ENCODE data around the gene SLC13A1. TPM values are rescaled to one million over a fixed set of nuclear protein-coding genes. Genes with fewer than 3 reads are reported as not detected.

The SLC13A1 gene
- total RNA-seq, 4 donors from 2014 or later = not detected

DNA sequence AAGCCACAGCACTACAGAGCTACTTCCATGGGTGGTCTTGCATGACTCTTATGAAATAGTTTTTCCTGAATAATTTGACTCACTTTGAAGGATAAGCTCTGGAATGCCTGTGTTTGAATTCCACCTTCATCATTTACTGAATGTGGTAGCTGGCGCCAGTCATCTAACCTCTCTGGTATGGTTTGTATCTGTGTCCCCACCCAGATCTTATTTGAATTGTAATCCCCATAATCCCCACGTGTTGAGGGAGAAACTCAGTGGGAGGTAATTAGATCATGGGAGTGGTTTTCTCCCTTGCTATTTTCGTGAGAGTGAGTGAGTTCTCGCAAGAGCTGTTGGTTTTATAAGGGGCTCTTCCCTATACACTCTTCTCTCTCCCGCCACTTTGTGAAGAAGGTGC is 11.2 kb upstream of the SLC13A1 start:
- in situ Hi-C loops (cut with MboI; ENCODE audit: low sequenced_read_pairs in 4 of 4) = no loop called here
- Histone ChIP-seq H3K36me3 (no peaks in the 10 kb centered on the region), H3K4me3 (no peak overlapping the region), H3K9me3 (peaks cover 0 to 3% (median 0%) of the 10 kb centered on the region in 3 donors), H3K4me1 (no peaks in the 10 kb centered on the region), H3K27ac (no peak overlapping the region), H3K27me3 (no peaks in the 10 kb centered on the region)
- ATAC-seq (no peak), DNase-seq (no peak)
- intact Hi-C loops (cut with DNase I; ENCODE audit: low total_unique reads) = no loop called here
- TF ChIP-seq POLR2A (IDR thresholded peaks at IDR 0.05) = no peak
- TF ChIP-seq, protein P1, sequence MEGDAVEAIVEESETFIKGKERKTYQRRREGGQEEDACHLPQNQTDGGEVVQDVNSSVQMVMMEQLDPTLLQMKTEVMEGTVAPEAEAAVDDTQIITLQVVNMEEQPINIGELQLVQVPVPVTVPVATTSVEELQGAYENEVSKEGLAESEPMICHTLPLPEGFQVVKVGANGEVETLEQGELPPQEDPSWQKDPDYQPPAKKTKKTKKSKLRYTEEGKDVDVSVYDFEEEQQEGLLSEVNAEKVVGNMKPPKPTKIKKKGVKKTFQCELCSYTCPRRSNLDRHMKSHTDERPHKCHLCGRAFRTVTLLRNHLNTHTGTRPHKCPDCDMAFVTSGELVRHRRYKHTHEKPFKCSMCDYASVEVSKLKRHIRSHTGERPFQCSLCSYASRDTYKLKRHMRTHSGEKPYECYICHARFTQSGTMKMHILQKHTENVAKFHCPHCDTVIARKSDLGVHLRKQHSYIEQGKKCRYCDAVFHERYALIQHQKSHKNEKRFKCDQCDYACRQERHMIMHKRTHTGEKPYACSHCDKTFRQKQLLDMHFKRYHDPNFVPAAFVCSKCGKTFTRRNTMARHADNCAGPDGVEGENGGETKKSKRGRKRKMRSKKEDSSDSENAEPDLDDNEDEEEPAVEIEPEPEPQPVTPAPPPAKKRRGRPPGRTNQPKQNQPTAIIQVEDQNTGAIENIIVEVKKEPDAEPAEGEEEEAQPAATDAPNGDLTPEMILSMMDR (IDR thresholded peaks at IDR 0.05 in 4 of 5, conservative IDR thresholded peaks at IDR 0.05 in 1 of 5) = no peak

GRCh38 chr7:123209786-123210185 is 10.0 kb upstream of the SLC13A1 start:
- no peak for ATAC-seq
- no peak for TF ChIP-seq POLR2A (IDR thresholded peaks at IDR 0.05)
- TF ChIP-seq, protein P1 (IDR thresholded peaks at IDR 0.05 in 4 of 5, conservative IDR thresholded peaks at IDR 0.05 in 1 of 5) = no peak

GRCh38 chr7:123208793-123209192 is 9.0 kb upstream of the SLC13A1 start:
- ATAC-seq (no peak), DNase-seq (no peak)
- Histone ChIP-seq H3K4me3 (no peak overlapping the region), H3K27ac (no peak overlapping the region), H3K36me3 (no peaks in the 10 kb centered on the region), H3K9me3 (no peaks in the 10 kb centered on the region), H3K4me1 (no peaks in the 10 kb centered on the region), H3K27me3 (no peaks in the 10 kb centered on the region)
- intact Hi-C loops (cut with DNase I; ENCODE audit: low total_unique reads) = no loop called here
- in situ Hi-C loops (cut with MboI; ENCODE audit: low sequenced_read_pairs in 4 of 4) = no loop called here
- TF ChIP-seq, protein P1 (IDR thresholded peaks at IDR 0.05 in 4 of 5, conservative IDR thresholded peaks at IDR 0.05 in 1 of 5) = peak in 1 of 5 experiments; percentile 12
- no peak for TF ChIP-seq POLR2A (IDR thresholded peaks at IDR 0.05)

More at GRCh38 chr7:123209786-123210185, 10.0 kb upstream of the SLC13A1 start:
- no peaks in the 10 kb centered on the region for H3K36me3 ChIP-seq
- H3K27ac ChIP-seq = no peak overlapping the region
- no peak overlapping the region for H3K4me3 ChIP-seq
- in situ Hi-C loops (cut with MboI; ENCODE audit: low sequenced_read_pairs in 4 of 4) = no loop called here
- intact Hi-C loops (cut with DNase I; ENCODE audit: low total_unique reads) = no loop called here
- H3K4me1 ChIP-seq = no peaks in the 10 kb centered on the region
- DNase-seq = no peak
- H3K27me3 ChIP-seq = no peaks in the 10 kb centered on the region
- H3K9me3 ChIP-seq = no peaks in the 10 kb centered on the region

DNA sequence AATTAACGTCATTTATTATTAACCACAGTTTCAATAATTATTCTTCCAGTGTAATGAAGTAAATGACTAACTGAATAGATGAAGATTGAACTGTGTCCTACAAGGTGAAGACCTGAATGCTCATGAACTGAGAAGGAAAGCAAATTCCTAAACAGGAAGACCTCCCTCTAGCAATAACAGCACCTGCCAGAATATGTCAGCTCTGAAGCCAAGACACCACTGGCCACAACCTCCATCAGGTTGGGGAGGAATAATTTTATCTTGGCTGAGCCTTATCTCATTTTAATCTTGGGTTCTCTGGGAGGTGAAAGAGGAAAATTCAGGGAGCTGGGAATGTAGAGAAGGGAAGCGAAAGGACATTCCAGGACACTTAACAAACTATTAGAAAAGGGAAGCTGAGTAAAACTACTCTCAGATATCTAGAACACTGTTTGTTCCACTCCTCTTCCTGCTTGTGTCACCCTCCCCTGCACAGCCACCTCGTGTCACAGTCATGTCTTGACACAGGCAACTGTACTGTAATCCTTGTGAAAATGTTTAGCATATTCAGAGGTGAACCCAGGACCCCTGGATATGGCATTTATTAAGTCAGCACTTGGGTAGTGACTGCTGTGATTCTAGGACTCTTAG is 4.6 kb upstream of the SLC13A1 start:
- DNase-seq = no peak
- H3K4me3 ChIP-seq = no peak overlapping the region
- intact Hi-C loops (cut with DNase I; ENCODE audit: low total_unique reads) (no loop called here), in situ Hi-C loops (cut with MboI; ENCODE audit: low sequenced_read_pairs in 4 of 4) (no loop called here)
- no peaks in the 10 kb centered on the region for H3K4me1 ChIP-seq
- no peak for ATAC-seq
- no peak for TF ChIP-seq POLR2A (IDR thresholded peaks at IDR 0.05)
- TF ChIP-seq, protein P1 (IDR thresholded peaks at IDR 0.05 in 4 of 5, conservative IDR thresholded peaks at IDR 0.05 in 1 of 5) = no peak
- no peak overlapping the region for H3K27ac ChIP-seq
- no peaks in the 10 kb centered on the region for H3K9me3 ChIP-seq
- H3K27me3 ChIP-seq = no peaks in the 10 kb centered on the region
- no peaks in the 10 kb centered on the region for H3K36me3 ChIP-seq

GRCh38 chr7:123201901-123202300 is 2.1 kb upstream of the SLC13A1 start:
- H3K27ac ChIP-seq = no peak overlapping the region
- no peak for ATAC-seq
- TF ChIP-seq POLR2A (IDR thresholded peaks at IDR 0.05) = no peak
- TF ChIP-seq, protein P1 (IDR thresholded peaks at IDR 0.05 in 4 of 5, conservative IDR thresholded peaks at IDR 0.05 in 1 of 5) = no peak
- intact Hi-C loops (cut with DNase I; ENCODE audit: low total_unique reads) = no loop called here
- H3K27me3 ChIP-seq = no peaks in the 10 kb centered on the region
- H3K4me1 ChIP-seq = no peaks in the 10 kb centered on the region
- in situ Hi-C loops (cut with MboI; ENCODE audit: low sequenced_read_pairs in 4 of 4) = no loop called here
- no peaks in the 10 kb centered on the region for H3K36me3 ChIP-seq
- DNase-seq = no peak
- H3K9me3 ChIP-seq = no peaks in the 10 kb centered on the region
- H3K4me3 ChIP-seq = no peak overlapping the region
